NCI-H774 (cell line): ENCODE data around the gene EGFL7.

ENCODE experiments used
- DNase-seq: peaks from one replicate; lab custom pipeline; 2025; lab: John Stamatoyannopoulos, UW

EGFL7 gene

GRCh38 chr9:136685790-136686533, 23.2 kb downstream of the EGFL7 start:
- no peak for DNase-seq

GRCh38 chr9:136686534-136686793, 23.7 kb downstream of the EGFL7 start:
- no peak for DNase-seq

DNA sequence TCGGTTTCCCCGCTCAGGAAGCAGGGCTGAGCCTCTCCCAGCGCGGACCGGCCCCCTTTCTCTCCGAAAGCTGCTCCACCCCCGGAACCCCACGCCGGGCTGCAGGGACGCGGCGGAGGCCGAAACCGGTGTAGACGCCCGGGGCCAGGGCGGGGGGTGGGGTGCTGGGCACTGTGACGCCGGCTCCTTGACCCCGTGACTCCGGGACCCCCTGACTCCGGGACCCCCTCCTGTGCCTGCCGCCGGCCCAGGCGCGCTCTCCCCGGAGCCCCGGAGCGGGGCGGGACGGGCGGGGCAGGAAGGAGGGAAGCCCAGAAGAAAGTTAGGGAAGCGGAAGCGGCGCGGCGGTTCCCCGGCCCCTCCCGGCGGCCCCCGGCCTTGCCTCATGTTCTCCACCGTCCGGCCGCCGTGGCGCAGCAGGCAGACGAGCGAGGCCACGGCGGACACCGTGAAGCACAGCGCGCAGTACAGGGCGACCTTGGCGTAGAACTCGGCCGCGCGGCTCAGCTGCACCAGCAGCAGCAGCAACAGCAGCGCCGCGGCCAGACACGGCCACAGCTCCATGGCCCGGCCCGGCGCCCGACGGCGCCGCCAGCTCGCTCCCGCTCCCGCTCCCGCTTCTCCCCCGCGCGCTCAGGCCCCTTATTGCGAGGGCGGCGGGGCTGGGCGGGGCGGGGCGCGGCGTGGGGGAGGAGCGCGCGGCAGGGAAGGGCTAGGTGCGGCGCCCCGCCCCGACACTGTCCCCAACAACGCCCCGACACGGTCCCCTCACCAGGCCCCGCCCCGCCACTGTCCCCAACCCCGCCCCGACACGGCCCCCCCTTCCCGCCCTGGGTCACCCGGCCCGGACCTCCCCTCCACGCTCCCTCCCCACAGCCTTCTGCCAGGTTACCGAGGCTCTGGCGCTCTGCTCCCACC, 24.3 kb downstream of the EGFL7 start, which contains the start of gene AGPAT2:
AGPAT2 (minus strand) TSS at position 664 of the 918 bp plus-strand sequence; CDS start at position 564, 100 bp downstream.
- DNase-seq = peak; percentile 83

DNA sequence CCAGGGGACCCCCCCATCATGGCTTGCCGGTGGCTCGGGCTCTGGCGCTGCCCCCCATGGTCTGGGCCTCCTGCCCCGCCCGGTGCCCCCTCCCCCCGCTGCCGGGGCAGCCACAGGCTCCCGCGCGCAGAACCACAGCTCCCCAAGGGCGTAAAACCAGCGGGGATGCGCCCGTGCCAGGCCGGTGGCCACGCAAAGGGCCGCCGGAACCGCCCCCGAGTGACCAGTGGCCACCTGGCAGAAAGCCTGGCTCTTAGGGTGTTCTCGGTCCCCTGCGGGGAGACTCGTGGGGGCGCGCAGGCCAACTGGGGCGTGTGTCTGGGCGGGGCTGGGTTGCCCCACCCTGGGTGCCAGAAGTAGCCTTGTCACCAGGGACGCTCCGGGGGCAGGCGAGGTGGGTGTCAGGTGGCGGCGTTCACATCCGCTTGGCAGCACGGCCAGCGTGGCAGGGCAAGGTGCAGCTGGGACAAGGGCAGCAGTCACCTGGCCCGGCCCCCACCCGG, 25.1 kb downstream of the EGFL7 start:
- peak; percentile 80 for DNase-seq

GRCh38 chr9:136688274-136689107, 25.8 kb downstream of the EGFL7 start:
- DNase-seq = no peak

GRCh38 chr9:136689108-136689460, 26.4 kb downstream of the EGFL7 start:
- DNase-seq = no peak

DNA sequence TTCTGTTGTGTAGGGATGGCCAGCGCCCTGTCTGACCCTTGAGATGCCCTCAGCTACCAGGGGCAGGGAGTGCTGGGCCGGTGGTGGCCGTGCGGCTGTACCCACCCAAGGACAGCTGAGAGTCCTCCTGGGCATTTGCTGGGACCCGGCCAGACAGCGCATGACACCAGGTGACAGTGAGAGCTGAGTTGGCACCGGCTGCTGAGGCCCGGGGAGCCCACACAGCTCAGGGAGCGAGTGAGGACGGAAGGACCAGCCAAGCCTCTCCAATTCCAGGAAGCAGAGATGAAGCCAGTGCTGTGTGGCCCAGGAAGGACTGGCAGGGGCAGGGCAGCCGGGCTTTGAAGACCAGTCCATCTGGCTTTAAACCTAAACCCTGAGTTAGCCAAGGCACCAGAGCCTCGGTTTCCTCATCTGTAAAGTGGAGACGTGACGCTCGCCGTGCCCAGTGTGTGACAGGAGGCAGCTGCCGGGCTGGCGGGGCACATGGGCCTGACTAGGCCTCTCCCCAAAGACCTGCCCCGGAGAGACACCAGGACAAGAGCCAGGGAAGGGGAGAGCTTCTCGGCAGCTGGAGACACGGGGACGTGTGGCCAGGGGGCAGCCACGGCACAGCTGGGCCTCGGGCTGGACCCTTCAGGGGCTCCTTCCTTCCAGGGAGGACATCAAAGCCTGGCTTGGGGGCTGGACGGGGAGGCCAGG, 27.5 kb downstream of the EGFL7 start:
- no peak for DNase-seq

DNA sequence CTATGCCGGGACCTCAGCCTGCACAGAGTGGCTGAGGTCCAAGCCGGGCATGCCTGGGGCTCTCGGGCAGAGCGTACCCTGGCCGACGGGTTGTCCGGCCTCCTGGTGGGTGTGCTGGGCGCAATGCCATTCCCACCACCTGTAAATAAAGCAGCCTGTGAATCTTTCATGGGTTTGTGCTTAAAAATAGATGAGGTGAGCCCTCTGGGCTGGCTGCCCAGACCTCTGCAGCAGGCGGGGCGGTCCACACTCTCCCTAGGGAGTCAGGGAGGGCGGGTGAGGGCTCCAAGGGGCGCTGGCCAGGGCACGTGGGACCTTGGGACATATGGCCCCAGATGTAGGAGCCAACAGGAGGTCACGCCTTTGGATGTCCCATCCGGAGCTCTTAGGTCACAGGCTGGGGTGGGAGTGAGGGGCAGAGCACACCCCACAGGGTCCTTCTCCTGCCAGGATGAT, 28.1 kb downstream of the EGFL7 start:
- no peak for DNase-seq

- no peak for DNase-seq
Observed at GRCh38 chr9:136691316-136692184, 28.8 kb downstream of the EGFL7 start.

DNA sequence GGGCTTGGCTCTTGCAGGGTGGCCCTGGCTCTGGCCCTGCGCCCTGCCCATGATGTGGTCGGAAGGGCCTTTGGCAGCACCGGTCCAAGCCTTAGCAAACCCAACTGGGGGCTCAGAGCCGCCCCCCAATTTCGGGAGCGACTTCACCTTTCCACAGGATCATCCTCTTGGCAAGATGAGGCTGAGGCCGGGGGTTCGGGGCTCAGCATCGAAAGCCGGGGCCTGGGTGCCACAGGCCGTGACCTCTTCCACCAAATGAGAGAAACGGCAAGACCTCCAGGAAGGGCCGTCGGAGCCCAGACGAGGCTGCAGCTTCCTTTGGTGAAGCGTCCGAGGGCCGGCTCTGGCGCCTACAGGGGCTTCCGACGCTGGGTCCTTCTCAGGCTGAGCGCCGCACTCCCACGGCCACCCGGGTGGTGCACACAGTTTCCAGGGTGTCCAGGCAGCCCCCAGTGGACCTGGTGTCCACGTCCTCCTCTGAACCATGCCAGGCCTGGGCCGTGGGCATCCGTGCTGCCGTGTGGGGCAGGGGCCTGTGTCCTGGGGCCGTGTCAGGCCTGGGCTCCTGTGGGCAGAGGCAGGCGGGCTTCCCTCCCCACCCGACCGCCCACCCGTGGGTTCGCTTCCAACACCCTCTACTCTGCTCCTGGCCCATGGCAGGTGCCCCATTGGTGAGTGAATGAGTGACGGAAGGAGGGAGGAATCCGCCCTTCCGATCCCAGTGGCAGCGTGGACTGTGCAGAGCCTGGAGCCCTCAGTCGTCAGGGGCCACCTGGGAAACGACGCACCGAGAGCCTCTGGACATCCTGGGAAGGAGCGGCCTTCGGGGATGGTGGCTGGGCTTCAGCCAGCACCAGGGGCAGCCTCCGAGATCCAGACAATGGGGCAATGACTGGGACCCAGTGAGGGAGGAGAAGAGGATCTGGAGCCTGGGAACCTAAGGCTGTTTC, 29.7 kb downstream of the EGFL7 start:
- DNase-seq = no peak

DNA sequence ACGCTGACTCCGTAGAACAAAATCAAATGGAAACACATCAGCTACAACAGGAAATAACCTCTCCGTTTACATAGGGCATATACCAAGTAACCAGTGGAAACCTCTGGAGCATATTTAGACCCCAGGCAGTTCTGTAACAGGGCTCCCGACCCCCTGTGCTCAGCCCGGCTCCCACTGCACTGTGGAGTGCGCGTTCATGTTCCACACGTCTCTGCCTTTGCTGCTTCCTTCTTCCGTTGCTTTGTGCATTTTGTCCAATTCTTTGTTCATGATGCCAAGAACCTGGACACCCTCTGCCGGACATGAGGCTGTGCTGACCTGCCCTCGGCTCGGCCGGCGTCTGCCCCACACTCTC, 30.4 kb downstream of the EGFL7 start:
- no peak for DNase-seq

DNA sequence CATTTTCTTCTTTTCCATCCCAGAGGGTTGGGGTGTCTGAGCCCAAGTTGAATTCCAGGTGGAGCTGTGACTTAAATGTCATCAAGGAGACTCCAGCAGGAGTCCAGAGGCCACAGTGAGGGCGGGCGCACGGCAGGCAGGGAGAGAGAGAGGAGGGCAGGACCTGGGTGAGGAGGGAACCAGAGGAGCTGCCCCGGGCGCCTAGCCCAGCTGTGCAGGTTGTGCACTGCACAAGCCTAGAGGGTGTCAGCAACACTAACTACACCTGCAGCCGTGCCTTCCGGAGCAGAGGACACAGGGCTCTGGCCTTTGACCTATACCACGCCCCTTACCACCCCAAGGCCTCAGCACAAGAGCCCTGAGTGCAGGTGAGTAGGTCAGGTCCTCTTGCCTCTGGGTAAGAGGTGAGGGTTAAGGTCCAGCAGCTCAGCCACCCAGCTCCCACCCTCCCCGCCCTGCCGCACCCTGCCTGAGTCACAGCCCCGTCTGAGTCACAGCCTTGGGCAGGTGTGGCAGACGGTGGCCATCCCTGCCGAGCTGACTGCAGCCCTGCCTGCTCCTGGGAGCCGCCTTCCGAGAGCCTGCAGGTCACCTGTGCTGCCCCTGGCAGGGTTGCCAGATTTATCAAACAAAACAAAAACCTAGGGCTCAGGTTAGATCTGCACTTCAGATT, 30.9 kb downstream of the EGFL7 start:
- DNase-seq = peak; percentile 41

GRCh38 chr9:136694163-136694871, 31.6 kb downstream of the EGFL7 start:
- DNase-seq = peak; percentile 72

DNA sequence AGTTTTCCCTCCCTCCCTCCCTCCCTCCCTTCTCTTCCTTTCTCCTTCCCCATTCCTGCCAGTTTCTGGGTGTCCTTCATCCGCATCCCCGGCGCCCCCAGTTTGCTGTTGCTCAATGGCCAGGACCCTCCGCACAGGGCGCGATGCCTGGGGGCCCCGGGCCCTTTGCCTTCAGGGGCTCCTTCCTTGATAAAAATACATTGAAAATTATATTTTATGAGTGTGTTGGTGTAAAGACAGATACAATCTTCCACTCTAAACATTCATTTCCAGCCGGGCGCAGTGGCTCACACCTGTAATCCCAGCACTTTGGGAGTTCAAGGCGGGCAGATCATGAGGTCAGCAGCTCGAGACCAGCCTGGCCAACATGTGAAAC, 32.1 kb downstream of the EGFL7 start:
- DNase-seq = no peak

- peak; percentile 99 for DNase-seq
Observed at GRCh38 chr9:136695435-136695895, 32.7 kb downstream of the EGFL7 start.

DNA sequence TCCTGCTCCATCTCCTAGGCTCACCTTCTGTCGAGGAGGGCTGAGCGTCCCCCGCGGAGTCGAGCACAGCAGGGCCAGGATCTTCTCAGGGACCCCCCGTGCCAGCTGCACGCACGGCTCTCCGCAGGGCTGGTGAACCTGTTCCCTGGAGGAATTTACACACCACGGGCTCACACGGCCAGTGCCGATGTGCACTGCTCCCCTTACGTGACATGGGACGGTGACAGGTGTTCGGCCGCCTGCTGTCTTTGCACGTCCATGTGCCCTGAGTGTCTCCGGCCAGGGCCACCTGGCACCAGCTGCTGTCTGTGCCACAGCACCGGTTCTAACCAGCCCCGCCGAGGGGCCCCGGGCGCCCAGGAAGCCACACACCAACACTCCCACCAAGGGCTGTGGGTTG, 33.2 kb downstream of the EGFL7 start:
- DNase-seq = peak; percentile 93

DNA sequence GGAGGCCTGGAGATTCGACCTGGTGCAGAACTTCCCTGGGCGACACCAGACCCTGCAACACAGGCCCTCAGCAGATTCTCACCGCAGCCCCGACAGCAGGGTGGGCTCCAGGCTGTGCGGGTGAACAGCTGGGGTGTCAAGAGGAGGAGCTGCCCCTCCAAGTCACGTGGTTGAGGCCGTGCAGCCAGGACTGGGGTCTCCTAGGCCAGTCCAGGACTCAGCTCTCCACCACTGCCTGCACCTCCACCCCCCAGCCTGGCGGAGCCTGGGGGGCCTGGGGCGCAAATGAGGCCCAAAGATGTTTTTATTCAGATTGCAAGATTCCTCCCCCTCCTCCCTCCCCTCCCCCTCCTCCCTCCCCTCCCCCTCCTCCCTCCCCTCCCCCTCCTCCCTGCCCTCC, 33.8 kb downstream of the EGFL7 start:
- no peak for DNase-seq

- DNase-seq = peak; percentile 24
Observed at GRCh38 chr9:136697146-136697820, 34.6 kb downstream of the EGFL7 start.
